MM.1S (cell line): ENCODE data around the gene FGF12.

ENCODE experiments used
- EZH2 ChIP-seq: fragments of 300-600 bp; sonication (generic); optimal IDR thresholded peaks from 2 replicates; pipeline ENCODE3; 2017; ENCODE audit warnings: low read depth, mild to moderate bottlenecking, antibody characterized with exemption, low read length, mixed read lengths
- EZH2phosphoT487 ChIP-seq: fragments of 300-600 bp; sonication (generic); IDR thresholded peaks from 2 replicates; pipeline ENCODE4 v1.6.1; 2018; ENCODE audit warnings: antibody characterized with exemption, low read length
- TF ChIP-seq, protein P1 (sequence below): fragments of 300-600 bp; sonication (generic); IDR thresholded peaks from 2 replicates; pipeline ENCODE4 v1.5.1; 2016; ENCODE audit warnings: antibody characterized with exemption, low read length, mixed read lengths

DNA sequence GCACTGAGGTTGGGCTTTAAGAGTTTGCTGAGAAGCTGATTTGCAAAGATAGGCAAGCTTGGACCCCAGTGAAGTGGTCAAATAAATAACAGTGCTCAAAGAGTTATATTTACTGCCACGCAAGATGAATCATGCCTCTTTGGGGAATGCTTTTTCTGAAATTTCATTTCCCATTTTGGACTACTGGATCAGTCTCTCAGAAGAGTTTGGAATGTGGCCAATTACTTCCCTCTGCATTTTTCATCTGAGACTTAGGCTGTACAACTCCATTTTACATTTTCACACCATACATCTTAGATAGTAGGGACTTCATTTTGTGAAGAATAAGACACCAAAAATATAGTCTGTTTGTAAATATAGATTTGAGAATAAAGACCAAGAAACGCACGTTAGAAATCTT lies 419.7 kb downstream of the FGF12 start:
- TF ChIP-seq, protein P1, sequence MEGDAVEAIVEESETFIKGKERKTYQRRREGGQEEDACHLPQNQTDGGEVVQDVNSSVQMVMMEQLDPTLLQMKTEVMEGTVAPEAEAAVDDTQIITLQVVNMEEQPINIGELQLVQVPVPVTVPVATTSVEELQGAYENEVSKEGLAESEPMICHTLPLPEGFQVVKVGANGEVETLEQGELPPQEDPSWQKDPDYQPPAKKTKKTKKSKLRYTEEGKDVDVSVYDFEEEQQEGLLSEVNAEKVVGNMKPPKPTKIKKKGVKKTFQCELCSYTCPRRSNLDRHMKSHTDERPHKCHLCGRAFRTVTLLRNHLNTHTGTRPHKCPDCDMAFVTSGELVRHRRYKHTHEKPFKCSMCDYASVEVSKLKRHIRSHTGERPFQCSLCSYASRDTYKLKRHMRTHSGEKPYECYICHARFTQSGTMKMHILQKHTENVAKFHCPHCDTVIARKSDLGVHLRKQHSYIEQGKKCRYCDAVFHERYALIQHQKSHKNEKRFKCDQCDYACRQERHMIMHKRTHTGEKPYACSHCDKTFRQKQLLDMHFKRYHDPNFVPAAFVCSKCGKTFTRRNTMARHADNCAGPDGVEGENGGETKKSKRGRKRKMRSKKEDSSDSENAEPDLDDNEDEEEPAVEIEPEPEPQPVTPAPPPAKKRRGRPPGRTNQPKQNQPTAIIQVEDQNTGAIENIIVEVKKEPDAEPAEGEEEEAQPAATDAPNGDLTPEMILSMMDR: no peak
- TF ChIP-seq EZH2phosphoT487: no peak
- no peak for TF ChIP-seq EZH2
